Smooth muscle cell (in vitro differentiated cells): ENCODE results near the gene KRT6C. TPM values are rescaled to one million over a fixed set of nuclear protein-coding genes. Genes with fewer than 3 reads are reported as not detected.

Experiments used
- DNase-seq: peaks from one replicate; lab custom pipeline; 2025; ENCODE audit not compliant: unreplicated experiment; lab: John Stamatoyannopoulos, UW
- H2AFZ ChIP-seq: fragments of 200-600 bp; sonication (generic); 2 replicates; pipeline ENCODE4 v1.6.0; 2016; ENCODE audit warnings: antibody characterized with exemption, low read depth, mild to moderate bottlenecking
- H3F3A ChIP-seq: fragments of 200-600 bp; sonication (generic); 2 replicates; pipeline ENCODE4 v1.6.0; 2017; ENCODE audit warnings: antibody characterized with exemption, low read depth
- H3K27ac ChIP-seq: fragments of 200-600 bp; sonication (generic); 2 replicates; pipeline ENCODE4 v1.5.1; 2016; ENCODE audit warnings: low read depth, mild to moderate bottlenecking
- H3K27me3 ChIP-seq: fragments of 200-600 bp; sonication (generic); 2 replicates; pipeline ENCODE4 v1.6.1; 2016; ENCODE audit warnings: low read depth, mild to moderate bottlenecking
- H3K36me3 ChIP-seq: fragments of 200-600 bp; sonication (generic); 2 replicates; pipeline ENCODE4 v1.5.1; 2016; ENCODE audit warnings: low read depth
- H3K4me1 ChIP-seq: fragments of 200-600 bp; sonication (generic); 2 replicates; pipeline ENCODE4 v1.5.1; 2016; ENCODE audit warnings: low read depth
- H3K4me2 ChIP-seq: fragments of 200-600 bp; sonication (generic); 2 replicates; pipeline ENCODE4 v1.6.0; 2016; ENCODE audit warnings: mild to moderate bottlenecking
- H3K4me3 ChIP-seq: fragments of 200-600 bp; sonication (generic); 2 replicates; pipeline ENCODE4 v1.5.1; 2016; ENCODE audit warnings: mild to moderate bottlenecking
- H3K79me2 ChIP-seq: fragments of 200-600 bp; sonication (generic); 2 replicates; pipeline ENCODE4 v1.6.0; 2016; ENCODE audit warnings: low read depth, mild to moderate bottlenecking
- H3K9ac ChIP-seq: fragments of 200-600 bp; sonication (generic); 2 replicates; pipeline ENCODE4 v1.6.0; 2016; ENCODE audit warnings: low read depth
- H3K9me3 ChIP-seq: fragments of 200-600 bp; sonication (generic); replicated peaks from 2 replicates; pipeline ENCODE4 v1.5.1; 2016; ENCODE audit warnings: low read depth
- H4K20me1 ChIP-seq: fragments of 200-600 bp; sonication (generic); 2 replicates; pipeline ENCODE4 v1.6.0; 2016; ENCODE audit warnings: low read depth
- WGBS: methylation state at CpG from one replicate; pipeline ENCODE4 v1.1.7; 2016; ENCODE audit warnings: low lambda C conversion rate; 5-methylcytosine and 5-hydroxymethylcytosine counted together
- polyA plus RNA-seq: library from polyadenylated mRNA; unstranded; fragments of >200 nt; fragmentation: Nextera tagmentation; extraction: Ambion mirVana; gene quantifications from 2 replicates; pipeline ENCODE4 v1.2.1, GENCODE V29; 2016
- total RNA-seq: library from RNA; depleted of rRNA; stranded (reverse); fragments of >200 nt; gene quantifications from 2 replicates; pipeline ENCODE4 v1.2.3, GENCODE V29; 2014
- TF ChIP-seq, protein P1 (sequence below): fragments of 200-600 bp; sonication (generic); IDR thresholded peaks from 2 replicates; pipeline ENCODE4 v1.5.1; 2017; ENCODE audit warnings: borderline replicate concordance, mild to moderate bottlenecking, antibody characterized with exemption; ENCODE audit not compliant: insufficient read depth, poor library complexity, severe bottlenecking

KRT6C gene
- total and polyA plus RNA-seq, 2 experiments from 2014 or later, result 22.0 to 32.6 TPM

DNA sequence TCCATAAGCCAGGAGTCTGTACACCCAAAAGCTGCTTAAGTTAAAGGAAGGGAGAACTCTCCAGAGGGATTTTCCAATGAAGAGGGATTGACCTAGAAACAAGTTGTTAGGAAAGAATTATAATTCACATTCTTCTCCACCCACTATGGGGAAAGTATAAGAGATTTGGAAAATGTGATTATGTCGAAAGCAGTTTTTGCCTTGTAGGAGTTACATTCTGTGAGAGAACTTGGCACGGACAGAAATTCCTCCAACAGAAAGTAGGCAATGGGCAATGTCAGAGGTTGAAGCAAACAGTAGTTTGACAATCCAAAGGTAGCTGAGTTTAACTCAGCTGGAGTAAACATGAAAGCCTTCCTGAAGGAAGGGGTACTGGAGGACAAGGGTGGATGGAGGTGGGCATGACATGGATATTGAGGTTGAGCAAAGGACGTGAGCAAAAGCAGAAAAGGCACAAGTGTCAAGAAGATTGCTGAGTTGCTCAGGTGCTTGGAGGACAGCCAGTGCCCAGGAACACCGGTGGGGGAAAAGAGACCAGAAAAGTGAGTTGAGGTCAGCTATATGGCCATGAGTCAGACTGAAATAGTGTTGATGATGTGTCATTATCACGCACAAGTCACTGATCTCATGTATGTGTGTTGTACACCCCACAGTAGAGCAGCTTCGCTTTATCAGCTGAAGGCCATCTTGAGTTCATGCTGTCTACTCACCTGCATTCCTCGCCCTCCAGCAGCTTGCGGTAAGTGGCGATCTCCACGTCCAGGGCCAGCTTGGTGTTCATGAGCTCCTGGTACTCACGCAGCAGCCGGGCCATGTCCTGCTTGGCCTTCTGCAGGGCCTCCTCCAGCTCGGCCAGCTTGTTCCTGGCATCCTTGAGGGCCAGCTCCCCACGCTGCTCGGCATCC, 42.6 kb upstream of the KRT6C start:
- Histone ChIP-seq H3K27me3 (no peaks in the 10 kb centered on the region), H4K20me1 (no peaks in the 10 kb centered on the region), H3K9ac (no peak overlapping the region), H3K4me2 (no peak overlapping the region), H3K4me1 (peaks cover 2% of the 10 kb centered on the region), H2AFZ (no peak overlapping the region), H3K79me2 (no peaks in the 10 kb centered on the region), H3F3A (no peaks in the 10 kb centered on the region), H3K9me3 (no peaks in the 10 kb centered on the region), H3K4me3 (no peak overlapping the region), H3K36me3 (no peaks in the 10 kb centered on the region), H3K27ac (no peak overlapping the region)
- DNase-seq, result no peak
- 86% methylated on average over 15 of the region's 15 CpGs for WGBS
- TF ChIP-seq, protein P1, sequence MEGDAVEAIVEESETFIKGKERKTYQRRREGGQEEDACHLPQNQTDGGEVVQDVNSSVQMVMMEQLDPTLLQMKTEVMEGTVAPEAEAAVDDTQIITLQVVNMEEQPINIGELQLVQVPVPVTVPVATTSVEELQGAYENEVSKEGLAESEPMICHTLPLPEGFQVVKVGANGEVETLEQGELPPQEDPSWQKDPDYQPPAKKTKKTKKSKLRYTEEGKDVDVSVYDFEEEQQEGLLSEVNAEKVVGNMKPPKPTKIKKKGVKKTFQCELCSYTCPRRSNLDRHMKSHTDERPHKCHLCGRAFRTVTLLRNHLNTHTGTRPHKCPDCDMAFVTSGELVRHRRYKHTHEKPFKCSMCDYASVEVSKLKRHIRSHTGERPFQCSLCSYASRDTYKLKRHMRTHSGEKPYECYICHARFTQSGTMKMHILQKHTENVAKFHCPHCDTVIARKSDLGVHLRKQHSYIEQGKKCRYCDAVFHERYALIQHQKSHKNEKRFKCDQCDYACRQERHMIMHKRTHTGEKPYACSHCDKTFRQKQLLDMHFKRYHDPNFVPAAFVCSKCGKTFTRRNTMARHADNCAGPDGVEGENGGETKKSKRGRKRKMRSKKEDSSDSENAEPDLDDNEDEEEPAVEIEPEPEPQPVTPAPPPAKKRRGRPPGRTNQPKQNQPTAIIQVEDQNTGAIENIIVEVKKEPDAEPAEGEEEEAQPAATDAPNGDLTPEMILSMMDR, result no peak

DNA sequence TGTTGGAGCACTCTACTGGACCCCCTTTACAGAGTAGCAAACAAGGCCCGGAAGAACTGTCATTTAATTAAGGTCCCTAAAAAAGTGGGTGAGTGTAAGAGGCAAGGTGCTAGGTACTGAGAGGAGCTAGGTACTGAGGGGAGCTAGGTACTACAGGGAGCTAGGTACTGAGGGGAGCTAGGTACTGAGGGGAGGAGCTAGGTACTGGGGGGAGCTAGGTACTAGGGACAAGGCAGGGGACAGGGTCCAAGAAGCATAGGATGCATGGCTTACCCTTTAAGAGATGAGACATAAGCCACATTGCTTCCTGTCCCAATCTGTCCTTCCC, 41.7 kb upstream of the KRT6C start:
- no peaks in the 10 kb centered on the region for H3K79me2 ChIP-seq
- H3K4me1 ChIP-seq, result no peaks in the 10 kb centered on the region
- H3K9ac ChIP-seq, result no peak overlapping the region
- H3K27me3 ChIP-seq, result no peaks in the 10 kb centered on the region
- DNase-seq, result no peak
- H2AFZ ChIP-seq, result no peak overlapping the region
- 92% methylated on average over 1 of the region's 1 CpG for WGBS
- H3K36me3 ChIP-seq, result no peaks in the 10 kb centered on the region
- no peak overlapping the region for H3K4me3 ChIP-seq
- TF ChIP-seq, protein P1, result no peak
- no peak overlapping the region for H3K27ac ChIP-seq
- no peaks in the 10 kb centered on the region for H4K20me1 ChIP-seq
- H3K9me3 ChIP-seq, result no peaks in the 10 kb centered on the region
- no peak overlapping the region for H3K4me2 ChIP-seq
- H3F3A ChIP-seq, result no peaks in the 10 kb centered on the region

DNA sequence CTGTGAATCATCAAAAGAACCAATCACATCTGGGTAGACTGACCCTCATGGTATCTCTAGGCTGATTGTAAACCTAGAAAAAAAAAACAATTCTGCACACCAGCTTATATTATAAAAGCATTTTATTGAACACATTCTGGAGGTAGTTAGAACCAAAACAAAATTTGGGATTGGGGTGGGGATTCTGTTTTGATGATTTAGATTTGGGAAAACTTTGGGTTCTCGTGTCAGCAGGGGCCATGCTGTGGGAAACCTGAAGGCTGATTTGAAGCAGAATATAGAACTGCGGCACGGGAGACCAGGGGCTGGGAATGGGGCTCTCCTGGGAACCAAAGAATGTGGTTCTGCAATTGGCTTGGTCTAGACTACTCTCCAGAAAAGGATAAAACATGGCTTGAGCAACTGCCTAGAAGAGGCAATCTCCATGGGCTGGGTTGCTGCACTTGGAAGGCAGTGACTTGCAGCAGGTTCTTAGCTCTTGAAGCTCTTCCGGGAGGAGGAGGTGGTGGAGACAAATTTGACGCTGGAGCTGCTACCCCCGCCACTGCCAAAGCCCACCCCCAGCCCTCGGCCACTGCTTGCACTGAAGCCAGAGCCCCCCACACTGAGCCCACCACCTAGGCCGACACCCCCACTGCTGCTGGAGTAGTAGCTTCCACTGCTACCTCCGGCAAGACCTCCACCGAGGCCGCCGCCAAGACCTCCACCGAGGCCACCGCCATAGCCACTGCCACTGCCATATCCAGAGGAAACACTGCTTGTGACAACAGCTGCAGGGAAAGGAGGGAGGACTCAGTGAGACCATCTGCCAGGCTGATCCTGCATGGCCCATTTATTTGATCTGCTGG, 41.1 kb upstream of the KRT6C start:
- H3K4me2 ChIP-seq, result no peak overlapping the region

More for the DNA sequence above, 41.1 kb upstream of the KRT6C start:
- Histone ChIP-seq H3K79me2 (no peaks in the 10 kb centered on the region), H3K27ac (no peak overlapping the region), H4K20me1 (no peaks in the 10 kb centered on the region), H3F3A (no peaks in the 10 kb centered on the region), H2AFZ (no peak overlapping the region), H3K9ac (no peak overlapping the region), H3K36me3 (no peaks in the 10 kb centered on the region), H3K4me1 (no peaks in the 10 kb centered on the region), H3K4me3 (no peak overlapping the region), H3K9me3 (no peaks in the 10 kb centered on the region), H3K27me3 (no peaks in the 10 kb centered on the region)
- TF ChIP-seq, protein P1, result no peak
- 89% methylated on average over 6 of the region's 14 CpGs for WGBS
- DNase-seq, result no peak
